GM23248 (cell line): ENCODE results near the gene SEMA3C.

ENCODE experiments used
- EZH2 ChIP-seq: fragments of 200-600 bp; sonication (generic); IDR thresholded peaks from 2 replicates; pipeline ENCODE4 v1.6.1; 2018; ENCODE audit warnings: antibody characterized with exemption, mild to moderate bottlenecking; ENCODE audit not compliant: insufficient read depth, poor library complexity, severe bottlenecking
- EZH2phosphoT487 ChIP-seq: fragments of 200-600 bp; sonication (generic); IDR thresholded peaks from 2 replicates; pipeline ENCODE4 v1.6.1; 2018; ENCODE audit warnings: antibody characterized with exemption, moderate library complexity, mild to moderate bottlenecking, low read depth; ENCODE audit not compliant: insufficient read depth

DNA sequence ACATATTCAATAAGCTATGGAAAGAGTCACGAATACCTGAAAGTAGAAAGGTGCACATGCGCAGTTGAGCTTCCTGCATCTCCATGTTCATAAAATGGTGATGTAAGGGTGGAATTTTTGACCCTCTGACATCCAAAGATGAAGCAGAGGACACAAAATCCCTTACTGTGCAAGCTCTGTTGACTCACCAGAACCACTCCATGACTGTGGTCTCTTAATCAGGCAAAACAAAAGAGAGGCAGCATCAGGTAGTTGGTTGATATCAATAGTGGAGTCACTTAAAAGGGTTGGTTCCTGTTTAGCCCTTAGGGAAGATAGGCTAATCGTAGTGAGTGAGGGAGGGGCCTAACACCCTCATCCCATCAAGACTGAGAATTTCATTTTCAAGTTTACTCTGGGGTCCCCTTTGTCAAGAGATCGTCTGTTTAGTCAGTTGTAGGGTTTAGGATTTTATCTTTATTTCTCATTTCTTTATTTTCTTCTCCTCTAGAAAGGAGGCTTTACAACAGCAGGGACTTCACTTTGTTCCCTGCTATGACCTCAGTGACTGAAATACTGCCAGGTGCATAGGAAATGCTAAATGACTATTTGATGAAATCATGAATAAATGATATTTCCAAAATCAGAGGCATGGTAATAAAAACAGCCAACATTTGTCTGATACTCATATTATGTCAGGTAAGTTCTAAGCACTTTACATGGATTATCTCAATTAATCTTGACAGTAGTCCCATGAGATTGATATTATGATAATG lies 182.3 kb downstream of the SEMA3C start:
- TF ChIP-seq EZH2 (no peak), EZH2phosphoT487 (no peak)
